Brain microvascular endothelial cell (primary cell): ENCODE results near the gene TM4SF18.

ENCODE experiments used
- DNase-seq: peaks from one replicate; pipeline ENCODE4 v3.0.0-alpha.2; 2020
- H3K27ac ChIP-seq: fragments of 250-450 bp; sonication (Bioruptor Pico); 2 replicates; pipeline ENCODE4 v1.5.1; 2020; ENCODE audit warnings: mild to moderate bottlenecking, moderate library complexity
- H3K27me3 ChIP-seq: fragments of 250-450 bp; sonication (Bioruptor Pico); replicated peaks from 2 replicates; pipeline ENCODE4 v1.5.1; 2020; ENCODE audit warnings: mild to moderate bottlenecking
- H3K36me3 ChIP-seq: fragments of 250-450 bp; sonication (Bioruptor Pico); replicated peaks from 2 replicates; pipeline ENCODE4 v1.5.1; 2020; ENCODE audit warnings: mild to moderate bottlenecking
- H3K4me3 ChIP-seq: 2 replicates; pipeline ENCODE4 v1.5.1; 2011; ENCODE audit warnings: low read depth, mild to moderate bottlenecking, control low read depth, low read length, moderate library complexity
- CTCF ChIP-seq: IDR thresholded peaks from 2 replicates; pipeline ENCODE4 v1.5.1; 2011; ENCODE audit warnings: low read depth, mild to moderate bottlenecking, moderate library complexity, low read length, control low read depth, inconsistent platforms; ENCODE audit errors: missing control alignments
- in situ Hi-C: cut with HindIII; loops from 2 replicates; pipeline ENCODE4 v1.10.0; 2017; ENCODE audit warnings: low sequenced_read_pairs, low pct_ligation_motif_present

The TM4SF18 gene

DNA sequence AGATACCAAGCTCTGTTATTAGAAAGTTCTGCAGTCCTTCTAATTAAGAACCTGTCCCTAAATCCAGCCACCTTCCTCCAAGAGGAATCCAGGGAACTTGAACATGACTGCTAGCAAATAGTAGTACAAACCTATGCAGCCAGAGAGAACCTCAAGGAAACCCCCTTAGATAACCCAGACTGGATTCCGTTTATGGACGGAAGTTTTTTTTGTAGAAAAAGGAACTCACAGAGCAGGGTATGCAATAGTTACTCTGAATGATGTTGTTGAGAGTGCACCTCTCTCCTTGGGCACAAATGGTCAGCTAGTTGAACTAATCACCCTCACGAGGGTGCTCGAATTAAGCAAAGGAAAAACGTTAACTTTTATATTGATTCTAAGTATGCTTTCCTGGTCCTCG is 40.8 kb downstream of the TM4SF18 start:
- Histone ChIP-seq H3K27ac (no peak overlapping the region), H3K4me3 (no peak overlapping the region), H3K36me3 (no peaks in the 10 kb centered on the region), H3K27me3 (no peaks in the 10 kb centered on the region)
- DNase-seq = no peak
- no peak for TF ChIP-seq CTCF
- in situ Hi-C loops = loop anchor here (25.0 kb wide), 1 partner anchor 330 kb away; no protein-coding TSS in a partner anchor

DNA sequence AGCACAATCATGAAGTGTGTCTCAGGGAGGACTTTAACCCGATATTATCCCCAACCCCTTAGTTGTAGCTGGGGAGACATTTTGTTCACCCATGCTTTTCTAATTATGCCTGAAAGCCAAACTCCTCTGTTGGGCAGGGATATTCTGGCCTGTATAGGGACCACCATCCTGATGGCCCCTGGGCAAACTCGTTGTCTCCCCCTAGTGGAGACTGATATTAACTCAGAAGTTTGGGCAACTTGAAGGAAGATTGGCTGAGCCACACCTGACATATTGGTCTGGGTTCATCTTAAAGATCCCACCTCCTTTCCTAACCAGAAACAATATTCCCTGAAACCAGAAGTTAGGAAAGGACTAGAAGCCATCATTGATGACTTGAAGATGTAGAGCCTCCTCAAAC is 42.3 kb downstream of the TM4SF18 start:
- Histone ChIP-seq H3K36me3 (no peaks in the 10 kb centered on the region), H3K27me3 (no peaks in the 10 kb centered on the region), H3K4me3 (no peak overlapping the region), H3K27ac (no peak overlapping the region)
- DNase-seq = no peak
- in situ Hi-C loops = loop anchor here (25.0 kb wide), 1 partner anchor 329 kb away; no protein-coding TSS in a partner anchor
- TF ChIP-seq CTCF = peak; percentile 77

DNA sequence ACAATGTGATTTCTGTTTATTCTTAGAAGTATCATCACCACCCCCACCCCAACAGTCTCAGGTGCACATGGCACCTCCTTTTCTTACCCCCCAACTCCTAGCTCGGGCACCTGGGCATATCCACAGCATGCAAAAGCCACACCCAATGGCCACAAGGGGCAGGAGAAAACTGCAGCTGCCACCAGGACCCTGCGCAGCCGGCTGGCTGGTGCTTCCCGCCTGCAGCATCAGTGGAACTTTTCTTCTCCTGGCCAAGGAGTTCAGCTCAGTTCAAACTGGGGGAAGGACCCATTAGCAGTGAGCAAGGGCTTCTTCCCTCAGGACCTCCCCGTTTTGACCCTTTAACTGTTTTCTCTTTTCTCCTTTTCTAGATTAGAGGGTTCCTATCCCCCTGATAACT is 44.8 kb downstream of the TM4SF18 start:
- in situ Hi-C loops = loop anchor here (25.0 kb wide), 1 partner anchor 326 kb away; no protein-coding TSS in a partner anchor
- TF ChIP-seq CTCF = no peak
- Histone ChIP-seq H3K27me3 (no peaks in the 10 kb centered on the region), H3K36me3 (no peaks in the 10 kb centered on the region), H3K27ac (no peak overlapping the region), H3K4me3 (no peak overlapping the region)
- no peak for DNase-seq

DNA sequence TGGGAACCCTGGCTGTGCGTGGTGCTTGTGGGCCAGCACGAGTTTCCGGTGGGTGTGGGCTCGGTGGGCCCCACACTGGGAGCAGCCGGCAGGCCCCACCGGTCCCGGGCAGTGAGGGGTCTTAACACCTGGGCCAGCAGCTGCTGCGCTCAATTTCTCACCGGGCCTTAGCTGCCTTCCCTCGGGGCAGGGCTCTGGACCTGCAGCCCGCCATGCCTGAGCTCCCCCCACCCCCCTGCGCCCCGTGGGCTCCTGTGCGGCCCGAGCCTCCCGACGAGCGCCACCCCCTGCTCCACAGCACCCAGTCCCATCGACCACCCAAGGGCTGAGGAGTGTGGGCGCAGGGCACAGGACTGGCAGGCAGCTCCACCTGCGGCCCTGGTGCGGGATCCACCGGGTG is 49.4 kb downstream of the TM4SF18 start:
- TF ChIP-seq CTCF = no peak
- in situ Hi-C loops = loop anchor here (25.0 kb wide), 1 partner anchor 322 kb away; no protein-coding TSS in a partner anchor
- no peak for DNase-seq

GRCh38 chr3:149283401-149283800 is 50.0 kb downstream of the TM4SF18 start:
- no peak for DNase-seq
- no peaks in the 10 kb centered on the region for H3K27me3 ChIP-seq
- H3K27ac ChIP-seq = no peak overlapping the region
- TF ChIP-seq CTCF = no peak
- in situ Hi-C loops = loop anchor here (25.0 kb wide), 1 partner anchor 321 kb away; no protein-coding TSS in a partner anchor
- H3K4me3 ChIP-seq = no peak overlapping the region
- no peaks in the 10 kb centered on the region for H3K36me3 ChIP-seq

More for the DNA sequence above, 49.4 kb downstream of the TM4SF18 start:
- Histone ChIP-seq H3K27ac (no peak overlapping the region), H3K27me3 (no peaks in the 10 kb centered on the region), H3K36me3 (no peaks in the 10 kb centered on the region), H3K4me3 (no peak overlapping the region)

- TF ChIP-seq CTCF = no peak
- Histone ChIP-seq H3K4me3 (no peak overlapping the region), H3K36me3 (no peaks in the 10 kb centered on the region), H3K27me3 (no peaks in the 10 kb centered on the region), H3K27ac (no peak overlapping the region)
- in situ Hi-C loops = loop anchor here (25.0 kb wide), 1 partner anchor 321 kb away; no protein-coding TSS in a partner anchor
- no peak for DNase-seq
These were observed 50.6 kb downstream of the TM4SF18 start for GRCh38 chr3:149282836-149283235.
